Lower leg skin (tissue), 4 donors: ENCODE results near the gene TAL1. TPM values are rescaled to one million over a fixed set of nuclear protein-coding genes. Genes with fewer than 3 reads are reported as not detected.

Experiments used
- DNase-seq, 2 donors: peaks; one replicate each; pipeline ENCODE4 v3.0.0-alpha.2; 2019; ENCODE audit warnings: low spot score in 2 of 2
- H3K4me3 ChIP-seq: fragments of 200-600 bp; sonication (generic); 2 replicates; pipeline ENCODE4 v1.5.1; 2017; ENCODE audit warnings: mild to moderate bottlenecking, low read depth; ENCODE audit not compliant: poor library complexity, severe bottlenecking
- POLR2A ChIP-seq, 2 donors: fragments of 450-650 bp; IDR thresholded peaks; one replicate each; pipeline ENCODE4 v1.6.1; 2016 to 2017; ENCODE audit warnings: antibody characterized with exemption in 2 of 2, mild to moderate bottlenecking in 1 of 2, moderate library complexity in 1 of 2
- WGBS, 2 donors: methylation state at CpG; one replicate each; pipeline ENCODE4 v1.1.5; 2018; 5-methylcytosine and 5-hydroxymethylcytosine counted together
- intact Hi-C: fragments of 100-400 bp; cut with DNase I; formaldehyde crosslinking; loops from one replicate; pipeline ENCODE4 v1.15.0; 2023; ENCODE audit warnings: low total_unique reads
- total RNA-seq, 4 donors: library from RNA; depleted of rRNA; stranded (reverse); fragments of >200 nt; gene quantifications; one replicate each; pipeline ENCODE4 v1.1.0, GENCODE V29; 2016
- TF ChIP-seq, protein P1 (sequence below), 3 donors: fragments of 450-650 bp; IDR thresholded peaks; one replicate each; pipeline ENCODE4 v1.5.1; 2016; ENCODE audit warnings: antibody characterized with exemption in 3 of 3, mild to moderate bottlenecking in 3 of 3, moderate library complexity in 2 of 3

The TAL1 gene
- total RNA-seq, 4 donors from 2014 or later: 0.76 to 4.7 (median 2.0) TPM

DNA sequence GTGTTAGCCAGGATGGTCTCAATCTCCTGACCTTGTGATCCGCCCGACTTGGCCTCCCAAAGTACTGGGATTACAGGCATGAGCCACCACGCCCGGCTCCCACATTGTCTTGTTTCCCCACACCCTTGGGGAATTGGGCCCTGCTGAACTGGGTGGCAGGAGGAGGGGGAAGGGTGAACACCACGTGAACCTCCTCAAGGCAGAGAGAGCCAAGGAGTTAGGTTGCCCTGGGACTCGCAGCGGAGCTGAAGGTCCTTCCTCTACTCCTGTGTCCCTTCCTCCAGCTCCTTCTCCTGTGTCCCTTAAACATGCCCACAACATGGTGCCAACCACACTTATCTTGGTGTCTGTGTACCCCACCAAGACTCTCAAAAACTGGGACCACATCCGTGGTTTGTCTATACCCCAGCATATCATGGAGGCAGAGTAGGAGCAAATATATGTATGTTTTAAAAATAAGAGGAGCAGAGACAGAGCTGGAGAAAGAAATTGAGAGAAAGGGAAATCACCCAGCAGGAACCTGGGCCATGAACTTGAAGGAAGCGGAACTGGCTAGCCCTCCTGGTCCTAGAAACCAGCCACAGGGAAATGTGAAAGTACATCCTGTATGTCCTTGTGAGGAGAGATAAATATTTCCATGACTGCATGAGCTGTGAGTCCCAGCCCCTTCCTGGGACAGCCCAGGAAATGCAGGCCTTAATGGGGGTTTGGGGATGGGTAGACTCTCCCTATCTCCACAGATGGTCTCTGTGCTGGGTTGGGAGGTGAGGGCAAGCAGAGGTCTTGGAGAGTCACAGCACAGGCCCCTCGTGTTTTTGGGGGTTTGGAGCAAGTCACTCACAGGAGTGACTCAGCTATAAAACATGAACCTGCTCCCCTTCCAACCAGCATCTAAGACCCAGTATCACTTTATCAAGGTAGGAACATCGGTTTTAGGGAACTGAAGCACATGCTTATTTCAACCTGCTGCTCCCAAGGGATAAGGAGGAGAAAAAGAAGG lies 9.4 kb upstream of the TAL1 start:
- DNase-seq: peak in 1 of 2 donors; percentile 52
- no peak overlapping the region for H3K4me3 ChIP-seq
- TF ChIP-seq POLR2A (IDR thresholded peaks at IDR 0.05): no peak
- TF ChIP-seq, protein P1, sequence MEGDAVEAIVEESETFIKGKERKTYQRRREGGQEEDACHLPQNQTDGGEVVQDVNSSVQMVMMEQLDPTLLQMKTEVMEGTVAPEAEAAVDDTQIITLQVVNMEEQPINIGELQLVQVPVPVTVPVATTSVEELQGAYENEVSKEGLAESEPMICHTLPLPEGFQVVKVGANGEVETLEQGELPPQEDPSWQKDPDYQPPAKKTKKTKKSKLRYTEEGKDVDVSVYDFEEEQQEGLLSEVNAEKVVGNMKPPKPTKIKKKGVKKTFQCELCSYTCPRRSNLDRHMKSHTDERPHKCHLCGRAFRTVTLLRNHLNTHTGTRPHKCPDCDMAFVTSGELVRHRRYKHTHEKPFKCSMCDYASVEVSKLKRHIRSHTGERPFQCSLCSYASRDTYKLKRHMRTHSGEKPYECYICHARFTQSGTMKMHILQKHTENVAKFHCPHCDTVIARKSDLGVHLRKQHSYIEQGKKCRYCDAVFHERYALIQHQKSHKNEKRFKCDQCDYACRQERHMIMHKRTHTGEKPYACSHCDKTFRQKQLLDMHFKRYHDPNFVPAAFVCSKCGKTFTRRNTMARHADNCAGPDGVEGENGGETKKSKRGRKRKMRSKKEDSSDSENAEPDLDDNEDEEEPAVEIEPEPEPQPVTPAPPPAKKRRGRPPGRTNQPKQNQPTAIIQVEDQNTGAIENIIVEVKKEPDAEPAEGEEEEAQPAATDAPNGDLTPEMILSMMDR (IDR thresholded peaks at IDR 0.05): no peak
- intact Hi-C loops: no loop called here
- 68 to 75% methylated on average over 11 of the region's 11 CpGs for WGBS, 2 donors

DNA sequence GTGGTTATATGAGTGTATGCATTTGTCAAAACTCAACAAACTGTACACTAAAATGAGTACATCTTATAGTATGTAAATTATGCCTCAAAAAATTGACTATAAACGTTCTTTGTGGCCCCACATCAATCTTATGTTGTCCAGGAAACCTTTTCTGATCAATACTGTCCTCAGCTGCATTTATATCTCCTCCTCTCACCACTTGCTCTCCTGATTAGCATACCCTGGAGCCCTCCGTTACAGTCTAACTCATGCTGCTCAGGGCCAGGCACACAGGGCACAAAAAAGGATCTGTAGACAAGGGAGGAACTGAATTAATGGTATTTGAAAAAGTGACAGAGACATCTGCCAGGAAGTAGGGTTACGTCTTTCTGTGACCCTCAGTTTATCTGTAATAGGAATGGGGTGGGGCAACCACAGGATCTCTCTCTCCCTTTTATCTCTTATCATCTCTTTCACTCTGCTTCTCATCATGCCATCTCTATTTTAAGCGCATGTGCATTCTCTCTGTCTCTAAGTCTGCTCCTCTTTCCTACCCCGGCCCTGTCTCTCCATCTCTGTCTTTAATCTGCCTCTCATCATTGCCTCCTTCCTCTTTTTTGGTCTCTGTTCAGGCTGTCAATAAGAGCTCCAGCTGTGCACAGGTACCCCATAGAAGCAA lies 7.0 kb upstream of the TAL1 start:
- WGBS, 2 donors: 61 to 65% methylated on average over 5 of the region's 5 CpGs
- intact Hi-C loops: no loop called here
- no peak for TF ChIP-seq POLR2A (IDR thresholded peaks at IDR 0.05)
- TF ChIP-seq, protein P1 (IDR thresholded peaks at IDR 0.05): no peak
- H3K4me3 ChIP-seq: no peak overlapping the region
- DNase-seq: no peak

DNA sequence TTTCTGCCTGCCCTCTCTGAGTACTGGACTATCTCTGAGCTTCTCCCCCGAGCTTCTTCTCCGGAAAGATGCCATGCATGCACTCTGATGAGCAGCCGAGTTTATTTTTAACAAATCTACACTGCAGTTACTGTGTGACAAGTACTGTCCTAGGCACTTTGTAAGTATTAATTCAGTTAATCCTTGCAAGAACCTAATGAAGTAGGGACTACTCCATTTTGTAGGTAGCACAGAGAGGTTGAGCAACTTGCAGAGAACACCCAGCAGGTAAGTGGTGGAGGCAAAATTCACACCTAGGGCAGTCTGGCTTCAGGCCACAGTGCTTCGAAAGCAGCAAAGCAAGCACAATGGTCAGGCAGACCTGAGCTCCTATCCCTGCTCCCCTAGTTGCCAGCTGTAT lies 3.8 kb upstream of the TAL1 start:
- 65 to 78% methylated on average over 4 of the region's 4 CpGs for WGBS, 2 donors
- TF ChIP-seq, protein P1 (IDR thresholded peaks at IDR 0.05): no peak
- no peak for TF ChIP-seq POLR2A (IDR thresholded peaks at IDR 0.05)
- H3K4me3 ChIP-seq: no peak overlapping the region
- DNase-seq: peak in 1 of 2 donors; percentile 45
- intact Hi-C loops: no loop called here

DNA sequence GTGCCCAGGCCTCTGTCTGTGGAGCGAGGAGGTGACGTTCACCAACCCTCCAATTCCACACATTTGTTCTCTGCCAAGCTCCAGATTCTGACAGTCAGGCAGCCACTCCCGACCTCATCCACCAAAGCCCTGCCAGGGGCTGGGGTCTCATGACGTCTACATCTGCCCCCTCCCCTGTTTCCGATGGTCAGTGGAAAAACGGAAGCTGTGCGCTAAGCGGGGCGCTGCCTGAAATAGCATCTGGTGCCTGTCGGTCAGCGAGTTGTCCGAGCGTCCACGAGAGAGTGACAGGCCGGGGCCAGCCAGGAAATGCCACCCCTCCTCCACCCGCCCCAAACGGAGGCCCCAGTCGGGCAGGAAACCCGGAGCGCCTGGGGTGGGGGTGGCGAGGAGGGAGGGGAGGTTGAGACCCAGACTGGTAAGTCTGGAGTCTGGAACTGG lies 3.2 kb upstream of the TAL1 start:
- no peak overlapping the region for H3K4me3 ChIP-seq
- DNase-seq: peak in 1 of 2 donors; percentile 87
- WGBS, 2 donors: 26 to 29% methylated on average over 5 to 20 of the region's 21 CpGs
- intact Hi-C loops: no loop called here
- TF ChIP-seq POLR2A (IDR thresholded peaks at IDR 0.05): no peak
- TF ChIP-seq, protein P1 (IDR thresholded peaks at IDR 0.05): no peak

DNA sequence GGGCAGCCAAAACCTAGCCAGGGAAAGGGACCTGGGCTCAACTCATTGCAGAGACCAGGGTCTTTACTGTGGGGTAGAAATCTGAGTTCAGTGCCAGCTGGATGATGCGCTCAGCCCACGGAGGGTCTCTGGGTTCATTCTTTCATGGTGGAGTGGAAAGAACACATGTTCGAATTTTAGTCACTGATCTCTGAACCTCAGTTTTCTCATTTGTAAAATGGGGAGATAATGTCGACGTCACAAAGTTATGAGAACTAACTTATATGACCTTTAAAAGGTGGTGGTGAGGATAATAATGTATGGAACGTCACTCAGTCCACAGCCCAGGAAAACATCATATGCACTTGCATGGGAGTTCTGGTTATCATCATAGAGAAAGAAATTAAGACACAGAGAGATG lies 1.2 kb upstream of the TAL1 start:
- 60 to 81% methylated on average over 6 of the region's 6 CpGs for WGBS, 2 donors
- peak in 1 of 2 donors; percentile 65 for DNase-seq
- intact Hi-C loops: loop anchor here (5.0 kb wide), 1 partner anchor 1041 kb away; no protein-coding TSS in a partner anchor
- no peak overlapping the region for H3K4me3 ChIP-seq
- no peak for TF ChIP-seq POLR2A (IDR thresholded peaks at IDR 0.05)
- TF ChIP-seq, protein P1 (IDR thresholded peaks at IDR 0.05): no peak
